ENCODE data around the gene CHRM2. TPM values are rescaled to one million over a fixed set of nuclear protein-coding genes. Genes with fewer than 3 reads are reported as not detected.

The CHRM2 gene
- polyA plus RNA-seq, 1 donor (not counting 4 experiments of a cell fraction or from before 2014, with no cell fraction given), result not detected

GRCh38 chr7:136947347-136947746 is 78.9 kb downstream of the CHRM2 start:
- FAIRE-seq, result no peak
- no peaks in the 10 kb centered on the region for H3K27me3 ChIP-seq (ENCODE audit: control insufficient read depth, extremely low read depth, insufficient read depth, low read length)

DNA sequence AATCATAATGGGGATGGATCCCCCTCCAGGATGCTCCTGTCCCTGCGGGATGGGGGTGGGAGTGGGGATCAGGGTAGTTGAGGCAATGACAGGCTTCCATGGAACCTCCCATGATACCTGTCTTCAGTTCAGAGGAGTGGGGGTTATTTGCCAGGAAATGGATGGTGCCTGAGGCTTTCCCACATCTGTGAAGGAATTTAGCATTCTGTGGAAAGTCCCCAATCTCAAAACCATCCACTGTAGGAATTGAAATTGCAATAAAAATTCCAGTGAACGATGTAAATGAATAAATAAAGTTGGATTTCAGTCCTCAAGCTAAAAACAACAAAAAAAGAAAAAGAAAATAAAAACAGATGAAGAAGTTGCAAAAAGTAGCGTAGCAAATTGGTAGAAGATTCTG is 81.9 kb downstream of the CHRM2 start:
- dilution Hi-C loops (cut with MboI; ENCODE audit: extremely low pct_ligation_motif_present, low sequenced_read_pairs), result no loop called here
- Histone ChIP-seq H3K9ac (ENCODE audit: control insufficient read depth, extremely low read depth, insufficient read depth, low read length) (no peak overlapping the region), H3K9me3 (ENCODE audit: control insufficient read depth, low read depth, low read length) (peaks cover under 1% of the 10 kb centered on the region), H3K9me1 (ENCODE audit: control insufficient read depth, extremely low read depth, insufficient read depth, low read length) (no peaks in the 10 kb centered on the region), H3K27ac (ENCODE audit: control insufficient read depth, insufficient read depth, low read length) (no peak overlapping the region), H3K4me3 (ENCODE audit: control insufficient read depth in 2 of 3, extremely low read depth in 1 of 3, insufficient read depth in 2 of 3, low read depth in 1 of 3, low read length in 3 of 3) (no peak overlapping the region), H3K4me1 (ENCODE audit: control insufficient read depth, extremely low read depth, insufficient read depth, low read length) (no peaks in the 10 kb centered on the region), H3K4me2 (ENCODE audit: control insufficient read depth, extremely low read depth, insufficient read depth, low read depth, low read length) (no peak overlapping the region), H4K20me1 (ENCODE audit: control insufficient read depth, extremely low read depth, insufficient read depth, low read length) (no peaks in the 10 kb centered on the region), H3K79me2 (ENCODE audit: control insufficient read depth, insufficient read depth, low read length) (no peaks in the 10 kb centered on the region), H3K36me3 (ENCODE audit: control insufficient read depth in 2 of 2, extremely low read depth in 1 of 2, insufficient read depth in 2 of 2, low read length in 2 of 2) (no peaks in the 10 kb centered on the region), H2AFZ (ENCODE audit: control insufficient read depth, low read length) (no peak overlapping the region), H3K27me3 (ENCODE audit: control insufficient read depth, extremely low read depth, insufficient read depth, low read length) (no peaks in the 10 kb centered on the region)
- TF ChIP-seq, protein P1, sequence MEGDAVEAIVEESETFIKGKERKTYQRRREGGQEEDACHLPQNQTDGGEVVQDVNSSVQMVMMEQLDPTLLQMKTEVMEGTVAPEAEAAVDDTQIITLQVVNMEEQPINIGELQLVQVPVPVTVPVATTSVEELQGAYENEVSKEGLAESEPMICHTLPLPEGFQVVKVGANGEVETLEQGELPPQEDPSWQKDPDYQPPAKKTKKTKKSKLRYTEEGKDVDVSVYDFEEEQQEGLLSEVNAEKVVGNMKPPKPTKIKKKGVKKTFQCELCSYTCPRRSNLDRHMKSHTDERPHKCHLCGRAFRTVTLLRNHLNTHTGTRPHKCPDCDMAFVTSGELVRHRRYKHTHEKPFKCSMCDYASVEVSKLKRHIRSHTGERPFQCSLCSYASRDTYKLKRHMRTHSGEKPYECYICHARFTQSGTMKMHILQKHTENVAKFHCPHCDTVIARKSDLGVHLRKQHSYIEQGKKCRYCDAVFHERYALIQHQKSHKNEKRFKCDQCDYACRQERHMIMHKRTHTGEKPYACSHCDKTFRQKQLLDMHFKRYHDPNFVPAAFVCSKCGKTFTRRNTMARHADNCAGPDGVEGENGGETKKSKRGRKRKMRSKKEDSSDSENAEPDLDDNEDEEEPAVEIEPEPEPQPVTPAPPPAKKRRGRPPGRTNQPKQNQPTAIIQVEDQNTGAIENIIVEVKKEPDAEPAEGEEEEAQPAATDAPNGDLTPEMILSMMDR (optimal IDR thresholded peaks at IDR 0.05 in 1 of 3, IDR thresholded peaks at IDR 0.05 in 1 of 3, conservative IDR thresholded peaks at IDR 0.05 in 1 of 3; ENCODE audit: extremely low read depth in 1 of 3, insufficient read depth in 2 of 3, low read length in 3 of 3), result no peak
- no peak for TF ChIP-seq EZH2 (IDR thresholded peaks at IDR 0.05; ENCODE audit: low read length)
- no peak for FAIRE-seq
- no peak for DNase-seq (ENCODE audit: low read depth, low spot score)

More at GRCh38 chr7:136947347-136947746, 78.9 kb downstream of the CHRM2 start:
- no peaks in the 10 kb centered on the region for H3K9me1 ChIP-seq (ENCODE audit: control insufficient read depth, extremely low read depth, insufficient read depth, low read length)
- no peaks in the 10 kb centered on the region for H3K4me1 ChIP-seq (ENCODE audit: control insufficient read depth, extremely low read depth, insufficient read depth, low read length)
- no peak overlapping the region for H3K4me2 ChIP-seq (ENCODE audit: control insufficient read depth, extremely low read depth, insufficient read depth, low read depth, low read length)
- H2AFZ ChIP-seq (ENCODE audit: control insufficient read depth, low read length), result no peak overlapping the region
- no peaks in the 10 kb centered on the region for H4K20me1 ChIP-seq (ENCODE audit: control insufficient read depth, extremely low read depth, insufficient read depth, low read length)
- H3K4me3 ChIP-seq (ENCODE audit: control insufficient read depth in 2 of 3, extremely low read depth in 1 of 3, insufficient read depth in 2 of 3, low read depth in 1 of 3, low read length in 3 of 3), result no peak overlapping the region
- H3K9ac ChIP-seq (ENCODE audit: control insufficient read depth, extremely low read depth, insufficient read depth, low read length), result no peak overlapping the region
- no peak for TF ChIP-seq EZH2 (IDR thresholded peaks at IDR 0.05; ENCODE audit: low read length)
- TF ChIP-seq, protein P1 (optimal IDR thresholded peaks at IDR 0.05 in 1 of 3, IDR thresholded peaks at IDR 0.05 in 1 of 3, conservative IDR thresholded peaks at IDR 0.05 in 1 of 3; ENCODE audit: extremely low read depth in 1 of 3, insufficient read depth in 2 of 3, low read length in 3 of 3), result no peak
- dilution Hi-C loops (cut with MboI; ENCODE audit: extremely low pct_ligation_motif_present, low sequenced_read_pairs), result no loop called here
- DNase-seq (ENCODE audit: low read depth, low spot score), result no peak
- H3K79me2 ChIP-seq (ENCODE audit: control insufficient read depth, insufficient read depth, low read length), result no peaks in the 10 kb centered on the region
- no peaks in the 10 kb centered on the region for H3K9me3 ChIP-seq (ENCODE audit: control insufficient read depth, low read depth, low read length)
- H3K27ac ChIP-seq (ENCODE audit: control insufficient read depth, insufficient read depth, low read length), result no peak overlapping the region
- H3K36me3 ChIP-seq (ENCODE audit: control insufficient read depth in 2 of 2, extremely low read depth in 1 of 2, insufficient read depth in 2 of 2, low read length in 2 of 2), result no peaks in the 10 kb centered on the region
